ENCODE measurements around the gene RACGAP1. TPM values are rescaled to one million over a fixed set of nuclear protein-coding genes. Genes with fewer than 3 reads are reported as not detected.

The RACGAP1 gene
- total and polyA plus RNA-seq, 2 of the 4 experiments (the other 2 are of a cell fraction): 37.9 to 110 TPM

- H3K9ac ChIP-seq (ENCODE audit: low read depth, low read length): no peak overlapping the region
- peaks cover 73% of the 10 kb centered on the region for H3K27me3 ChIP-seq (ENCODE audit: control insufficient read depth, insufficient read depth, low read length)
- H3K9me1 ChIP-seq (ENCODE audit: insufficient read depth, low read length): no peaks in the 10 kb centered on the region
- no peak overlapping the region for H3K4me3 ChIP-seq (ENCODE audit: insufficient read depth, low read depth, low read length)
- intact Hi-C loops (cut with micrococcal nuclease): no loop called here
- no peak overlapping the region for H3K56ac ChIP-seq (ENCODE audit: extremely low read depth, insufficient read depth, low read length)
- no peaks in the 10 kb centered on the region for H3K36me3 ChIP-seq (ENCODE audit: control insufficient read depth, insufficient read depth, low read length)
- H4K20me1 ChIP-seq (ENCODE audit: insufficient read depth, low read length): no peaks in the 10 kb centered on the region
- ChIA-PET POLR2A (ENCODE audit: unreplicated experiment) (no interaction called here), CTCF (no interaction called here)
- H4K5ac ChIP-seq (ENCODE audit: low read depth, low read length): no peak overlapping the region
- in situ Hi-C loops (cut with MboI; ENCODE audit: low sequenced_read_pairs): loop anchor here (5.0 kb wide), 1 partner anchor 85 kb away; no protein-coding TSS in a partner anchor
- H2BK20ac ChIP-seq (ENCODE audit: low read depth, low read length): no peak overlapping the region
- H3K4me2 ChIP-seq (ENCODE audit: low read depth, low read length): no peak overlapping the region
- no peak overlapping the region for H3K14ac ChIP-seq (replicated peaks; ENCODE audit: low read depth, low read length)
- no peak overlapping the region for H4K91ac ChIP-seq (ENCODE audit: insufficient read depth, low read depth, low read length)
- no CpG with 5 or more reads among the region's 1 CpG for WGBS, 2 experiments (ENCODE audit: extremely low coverage in 2 of 2, insufficient read length in 1 of 2)
- H3K27ac ChIP-seq (ENCODE audit: insufficient read depth, low read length): no peak overlapping the region
- TF ChIP-seq SMC3 (IDR thresholded peaks at IDR 0.05; ENCODE audit: low read depth, low read length) (no peak), NFE2L2 (IDR thresholded peaks at IDR 0.05; ENCODE audit: low read depth, low read length) (no peak), MXI1 (IDR thresholded peaks at IDR 0.05; ENCODE audit: borderline replicate concordance, low read depth, low read length) (no peak), CEBPB (IDR thresholded peaks at IDR 0.05; ENCODE audit: low read depth, low read length) (no peak)
- TF ChIP-seq, protein P1, sequence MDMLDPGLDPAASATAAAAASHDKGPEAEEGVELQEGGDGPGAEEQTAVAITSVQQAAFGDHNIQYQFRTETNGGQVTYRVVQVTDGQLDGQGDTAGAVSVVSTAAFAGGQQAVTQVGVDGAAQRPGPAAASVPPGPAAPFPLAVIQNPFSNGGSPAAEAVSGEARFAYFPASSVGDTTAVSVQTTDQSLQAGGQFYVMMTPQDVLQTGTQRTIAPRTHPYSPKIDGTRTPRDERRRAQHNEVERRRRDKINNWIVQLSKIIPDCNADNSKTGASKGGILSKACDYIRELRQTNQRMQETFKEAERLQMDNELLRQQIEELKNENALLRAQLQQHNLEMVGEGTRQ (IDR thresholded peaks at IDR 0.05; ENCODE audit: low read depth, low read length): no peak
- H2AK9ac ChIP-seq (replicated peaks; ENCODE audit: low read depth, low read length, poor library complexity): no peak overlapping the region
- no peak overlapping the region for H2BK15ac ChIP-seq (ENCODE audit: low read depth, low read length)
- no peaks in the 10 kb centered on the region for H3K4me1 ChIP-seq (ENCODE audit: control insufficient read depth, insufficient read depth, low read length)
- dilution Hi-C loops (cut with HindIII; ENCODE audit: low sequenced_read_pairs, unreplicated experiment): no loop called here
- no peak overlapping the region for H2BK5ac ChIP-seq (ENCODE audit: low read depth, low read length, poor library complexity, severe bottlenecking)
- no peak overlapping the region for H3K18ac ChIP-seq (ENCODE audit: low read depth, low read length)
- H2AK5ac ChIP-seq (ENCODE audit: low read depth, low read length): no peak overlapping the region
- no peak for DNase-seq
- H2AFZ ChIP-seq (replicated peaks; ENCODE audit: low read length, poor library complexity): no peak overlapping the region
- H3K9me3 ChIP-seq (ENCODE audit: control insufficient read depth, insufficient read depth, low read length): no peaks in the 10 kb centered on the region; the same call in 1 of the 2 replicates
- no TSS peak for BruUV-seq (replicated peaks)
- ATAC-seq (ENCODE audit: low read depth): no peak
- no peak overlapping the region for H3K4ac ChIP-seq (ENCODE audit: low read depth, low read length)
- no peak overlapping the region for H3K23ac ChIP-seq (ENCODE audit: low read depth, low read length)
- H3K79me1 ChIP-seq (ENCODE audit: low read depth in 1 of 2, low read length in 2 of 2): no peaks in the 10 kb centered on the region
- H4K8ac ChIP-seq (ENCODE audit: low read depth in 2 of 2, low read length in 2 of 2): no peak overlapping the region
- H2BK120ac ChIP-seq (ENCODE audit: low read depth, low read length): no peak overlapping the region
Observed at GRCh38 chr12:49952391-49953055, 72.8 kb downstream of the RACGAP1 start.

All from IMR-90 (cell line).